ENCODE data around the gene KCNAB2.

Gene KCNAB2

DNA sequence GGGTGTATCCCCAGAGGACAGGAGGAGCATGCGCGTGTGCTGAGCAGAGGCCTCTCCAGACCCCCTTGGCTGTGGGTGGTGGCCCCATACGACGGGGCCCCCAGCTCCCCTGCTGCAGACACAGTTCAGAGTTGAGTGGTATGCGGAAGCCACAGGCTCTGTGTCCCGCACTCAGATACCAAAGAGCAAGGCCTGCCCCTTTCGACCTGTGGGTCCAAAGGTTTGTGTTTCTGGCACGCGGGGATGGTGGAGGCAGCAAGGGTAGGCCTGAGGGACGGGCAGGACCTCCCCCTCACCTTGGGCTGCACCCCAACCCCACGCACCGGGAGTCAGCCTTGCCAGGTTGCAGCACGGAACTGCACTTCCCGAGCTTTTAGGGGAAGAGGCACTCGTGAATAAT, at the start of gene KCNAB2:
Gene KCNAB2, plus strand, starts transcription at position 328 of the 400 bp plus-strand sequence. CDS start 5,649 bp downstream, outside the sequence.
- no peak for DNase-seq

DNA sequence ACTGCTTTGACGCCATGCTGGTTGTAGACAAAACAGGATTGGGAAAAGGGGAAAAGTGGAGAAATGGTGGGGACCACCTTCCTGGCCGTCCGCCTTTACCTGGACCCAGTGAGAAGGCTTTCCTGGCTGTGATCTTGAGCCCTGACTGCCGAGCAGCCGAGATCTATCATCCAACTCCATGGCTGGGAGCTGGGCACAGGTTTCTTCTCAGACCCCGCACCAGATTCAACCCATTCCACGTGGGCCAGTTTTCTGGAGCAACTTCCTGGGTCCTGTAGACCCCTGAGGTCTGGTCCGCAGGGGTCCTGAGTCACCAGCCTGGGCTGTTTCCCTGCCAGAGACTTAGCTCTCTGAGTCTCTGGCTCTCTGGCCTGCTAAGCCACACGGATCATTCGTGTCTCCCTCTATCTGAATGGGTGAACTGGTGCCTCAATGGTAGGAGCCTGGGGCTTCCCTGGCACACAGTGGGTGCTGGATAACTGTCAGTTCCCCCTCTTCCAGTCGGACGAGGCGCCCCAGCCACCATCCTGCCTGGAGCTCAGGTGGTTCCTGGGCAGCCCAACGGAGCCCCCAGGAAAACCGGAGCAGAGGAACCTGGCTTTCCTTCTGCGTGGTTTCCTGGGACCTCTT, 48.9 kb upstream of the KCNAB2 start:
- DNase-seq, result no peak

DNA sequence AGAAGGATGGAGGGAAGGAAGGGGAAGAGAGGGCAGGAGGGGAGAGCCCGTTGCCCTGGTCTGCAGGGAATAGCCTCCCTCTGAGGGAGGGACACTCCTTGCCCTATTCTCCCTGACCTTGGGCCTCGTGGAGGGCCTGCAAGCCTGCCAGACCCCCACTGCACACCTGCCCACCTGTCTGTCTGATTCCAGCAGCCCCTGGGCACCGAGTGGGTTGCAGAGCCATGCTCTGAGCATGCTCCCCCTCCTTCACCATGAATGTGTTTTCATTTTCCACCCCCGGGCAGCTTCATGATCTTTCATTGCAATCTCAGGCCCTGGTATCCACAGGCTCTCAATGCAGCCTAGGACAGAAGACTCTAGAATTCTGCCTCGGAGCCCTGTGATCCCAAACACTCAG, 48.4 kb upstream of the KCNAB2 start:
- no peak for DNase-seq

DNA sequence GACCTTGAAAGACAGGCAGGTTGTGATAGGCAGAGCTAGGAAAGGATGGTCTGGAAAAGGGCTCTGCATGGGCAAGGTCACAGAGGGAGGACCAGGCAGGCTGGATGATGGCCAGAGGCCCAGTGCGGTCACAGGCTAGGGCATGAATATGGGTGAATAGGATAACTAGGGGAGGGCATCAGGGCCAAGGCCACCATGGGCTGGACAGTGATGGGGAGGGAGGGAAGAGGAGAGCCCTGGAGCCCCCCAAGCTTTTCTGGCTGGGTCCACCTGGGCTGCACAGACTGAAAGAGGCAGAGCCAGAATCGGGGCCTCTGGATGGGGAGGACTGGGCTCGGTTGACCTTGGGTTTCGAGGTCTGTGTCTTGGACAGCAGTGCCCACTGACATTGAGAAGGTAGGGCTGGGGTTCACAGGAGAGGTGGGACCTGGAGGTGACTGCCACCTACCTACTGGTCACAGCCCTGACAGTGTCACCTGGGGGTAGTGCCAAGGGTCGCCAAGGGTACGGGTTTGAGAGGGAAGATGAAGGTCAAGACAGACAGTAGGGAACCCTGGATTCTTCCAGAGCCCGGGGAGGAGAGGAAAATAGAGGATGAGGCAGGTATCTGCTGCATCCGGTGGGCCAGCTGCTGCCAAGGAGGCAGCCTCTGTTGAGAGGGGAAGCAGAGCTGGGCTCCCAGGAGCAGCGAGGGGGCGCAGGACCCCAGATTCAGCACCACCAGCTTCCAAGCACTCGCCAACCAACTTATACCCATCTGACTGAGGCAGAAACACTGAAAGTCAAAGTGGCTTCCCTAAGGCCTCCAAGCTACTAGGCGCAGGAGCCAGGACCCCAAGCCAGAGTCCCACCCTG, 47.4 kb upstream of the KCNAB2 start:
- DNase-seq, result no peak

DNA sequence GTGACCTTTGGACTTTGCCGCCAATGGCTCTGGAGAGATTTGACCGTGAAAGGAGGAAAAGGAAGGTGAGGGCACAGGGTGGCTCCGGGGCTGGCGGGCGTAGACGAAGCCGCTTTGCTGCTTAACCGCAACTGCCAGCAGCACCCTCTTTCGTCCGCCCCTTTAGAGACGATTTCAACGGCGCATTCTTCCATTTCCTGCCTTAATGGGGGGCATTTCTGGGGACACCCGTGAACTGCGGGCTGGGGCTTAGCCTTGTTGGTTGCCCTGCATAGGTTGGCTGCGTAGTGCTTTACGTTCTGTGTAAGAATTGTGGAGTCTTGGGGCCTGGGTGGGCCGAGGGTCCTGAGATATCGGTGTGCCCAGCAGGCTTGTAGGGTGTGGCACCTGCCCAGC, 46.8 kb upstream of the KCNAB2 start:
- no peak for DNase-seq

DNA sequence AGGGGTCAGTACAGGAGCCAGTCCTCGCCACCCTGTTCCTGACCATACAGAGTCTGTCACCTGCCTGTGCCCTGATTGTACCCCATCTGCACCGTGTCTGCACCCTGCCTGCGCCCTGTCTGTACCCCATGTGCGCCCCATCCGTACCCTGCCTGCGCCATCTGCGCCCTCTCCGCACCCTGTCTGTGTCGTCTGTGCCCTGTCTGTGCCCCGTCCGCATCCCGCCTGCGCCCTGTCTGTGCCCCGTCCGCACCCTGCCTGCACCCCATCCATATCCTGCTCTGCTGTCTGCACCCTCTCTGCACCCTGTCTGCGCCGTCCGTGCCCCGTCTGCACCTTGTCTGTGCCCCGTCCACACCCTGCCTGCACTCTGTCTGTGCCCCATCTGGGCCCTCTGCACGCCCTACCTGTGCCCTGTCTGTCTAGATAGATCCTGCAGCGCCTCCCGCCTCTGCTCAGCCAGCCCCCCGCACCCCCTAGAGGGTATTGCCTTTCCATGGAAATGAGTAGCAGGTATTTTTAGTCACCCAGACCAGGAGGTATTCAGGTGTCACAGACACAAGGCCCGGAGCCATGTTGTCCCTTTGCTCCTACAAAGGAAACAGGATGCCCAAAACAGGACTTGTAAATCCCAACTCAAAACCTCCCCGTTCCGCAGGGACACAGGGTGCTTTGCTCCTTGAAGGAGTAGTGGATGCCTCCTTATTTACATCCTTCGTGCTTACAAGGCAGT, 45.8 kb upstream of the KCNAB2 start:
- no peak for DNase-seq

DNA sequence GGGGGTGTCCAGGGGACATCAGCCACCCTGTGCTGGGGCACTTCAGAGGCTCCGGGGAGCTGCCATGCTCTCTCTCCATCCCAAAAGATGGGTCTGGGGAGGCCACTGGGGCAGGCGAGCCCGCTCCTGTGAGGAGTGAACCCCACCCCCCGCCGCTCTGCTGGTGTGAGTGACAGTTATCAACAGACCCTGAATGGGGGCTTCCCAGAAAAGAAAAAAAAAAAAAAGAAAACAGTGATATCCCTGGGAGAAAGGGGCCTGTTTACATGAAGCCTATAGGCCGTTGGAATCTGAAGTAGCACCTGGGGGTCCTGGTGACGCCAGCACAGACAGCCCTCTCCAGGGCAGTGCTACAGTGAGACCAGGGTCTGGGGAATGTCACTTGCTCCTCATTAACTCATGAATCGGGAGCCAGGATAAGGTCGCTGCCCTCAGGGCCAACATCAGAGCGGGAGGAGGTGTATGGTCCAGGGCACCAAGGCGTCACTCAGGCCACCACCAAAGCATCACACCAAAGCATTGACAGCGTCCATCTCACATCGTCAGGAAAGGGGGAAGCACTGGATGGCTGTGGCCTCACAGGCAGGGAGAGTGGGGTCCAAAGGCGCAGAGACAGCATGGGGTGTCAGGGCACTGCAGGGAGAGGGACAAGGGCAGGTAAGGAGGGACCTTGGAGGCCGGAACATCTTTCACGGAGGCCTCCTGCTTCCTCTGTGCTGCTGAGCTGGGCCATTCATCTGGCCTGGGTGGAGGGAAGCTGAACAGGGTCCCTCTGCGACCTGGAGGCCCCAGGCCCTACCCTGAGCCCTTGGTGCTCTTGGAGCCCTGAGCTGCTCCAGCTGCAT, 45.0 kb upstream of the KCNAB2 start:
- no peak for DNase-seq

DNA sequence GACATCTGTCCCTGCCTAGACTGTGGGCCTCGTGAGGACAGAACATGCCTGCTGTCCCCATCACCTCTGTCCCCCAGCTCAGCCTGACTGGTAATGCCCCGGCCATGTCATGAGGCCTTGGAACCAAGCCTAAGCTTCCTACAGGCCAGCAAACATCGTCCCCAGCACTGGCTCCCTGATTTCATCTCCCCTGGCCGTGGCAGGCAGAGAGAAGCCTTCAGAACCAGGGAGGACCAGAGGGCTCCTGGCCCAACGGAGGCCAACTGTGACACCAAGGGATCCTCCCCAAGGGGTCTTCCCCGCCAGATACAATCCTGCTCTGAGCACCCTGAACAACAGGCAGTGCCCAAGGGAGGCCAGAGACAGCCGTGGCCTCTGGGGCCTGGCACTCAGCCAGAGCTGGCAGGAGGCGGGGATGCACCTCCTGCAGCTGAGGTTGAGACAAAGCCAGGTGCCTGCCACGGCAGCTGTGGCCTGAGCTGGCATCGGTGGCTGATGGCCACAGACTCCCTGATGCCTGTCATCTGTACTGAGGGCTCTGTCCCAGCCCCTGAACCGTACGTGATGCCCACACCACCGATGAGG, 43.6 kb upstream of the KCNAB2 start:
- DNase-seq, result peak; percentile 69

DNA sequence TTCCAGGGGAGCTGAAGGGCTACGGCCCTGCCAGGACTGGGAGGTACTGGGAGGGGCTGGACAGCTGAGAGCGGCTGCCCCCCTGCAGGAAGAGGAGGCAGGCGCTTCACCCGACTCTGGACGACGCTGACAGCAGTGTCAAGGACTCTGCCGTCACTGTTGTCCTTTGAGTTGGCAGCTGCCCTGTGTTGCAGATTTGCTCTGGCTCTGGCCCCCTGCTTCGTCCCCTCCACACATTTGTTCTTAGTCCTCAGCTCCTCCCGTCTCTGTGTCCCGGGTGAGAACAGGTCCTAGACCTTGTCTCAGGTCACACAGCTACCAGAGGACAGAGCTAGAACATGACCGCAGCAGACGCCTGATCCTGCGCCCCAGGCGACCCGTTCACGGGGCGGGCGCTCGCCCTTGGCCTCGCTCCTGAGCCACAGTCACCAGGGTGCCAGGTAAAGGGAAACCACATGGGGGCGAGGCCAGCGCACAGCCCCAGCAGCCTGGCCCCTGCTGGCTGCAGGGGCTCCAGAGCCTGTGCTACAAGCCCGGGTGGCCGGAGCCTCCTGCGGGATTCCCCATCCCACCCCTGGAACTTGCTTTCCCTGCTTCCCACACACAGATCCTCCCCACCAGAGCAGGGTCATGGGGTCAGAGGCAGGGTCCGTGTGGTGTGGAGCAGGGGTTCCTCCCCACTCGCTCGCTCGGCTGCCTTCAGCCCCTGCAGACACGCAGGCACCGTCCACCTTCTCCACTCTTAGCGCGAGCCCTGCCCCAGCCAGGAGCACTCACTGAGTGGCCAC, 42.8 kb upstream of the KCNAB2 start:
- no peak for DNase-seq

DNA sequence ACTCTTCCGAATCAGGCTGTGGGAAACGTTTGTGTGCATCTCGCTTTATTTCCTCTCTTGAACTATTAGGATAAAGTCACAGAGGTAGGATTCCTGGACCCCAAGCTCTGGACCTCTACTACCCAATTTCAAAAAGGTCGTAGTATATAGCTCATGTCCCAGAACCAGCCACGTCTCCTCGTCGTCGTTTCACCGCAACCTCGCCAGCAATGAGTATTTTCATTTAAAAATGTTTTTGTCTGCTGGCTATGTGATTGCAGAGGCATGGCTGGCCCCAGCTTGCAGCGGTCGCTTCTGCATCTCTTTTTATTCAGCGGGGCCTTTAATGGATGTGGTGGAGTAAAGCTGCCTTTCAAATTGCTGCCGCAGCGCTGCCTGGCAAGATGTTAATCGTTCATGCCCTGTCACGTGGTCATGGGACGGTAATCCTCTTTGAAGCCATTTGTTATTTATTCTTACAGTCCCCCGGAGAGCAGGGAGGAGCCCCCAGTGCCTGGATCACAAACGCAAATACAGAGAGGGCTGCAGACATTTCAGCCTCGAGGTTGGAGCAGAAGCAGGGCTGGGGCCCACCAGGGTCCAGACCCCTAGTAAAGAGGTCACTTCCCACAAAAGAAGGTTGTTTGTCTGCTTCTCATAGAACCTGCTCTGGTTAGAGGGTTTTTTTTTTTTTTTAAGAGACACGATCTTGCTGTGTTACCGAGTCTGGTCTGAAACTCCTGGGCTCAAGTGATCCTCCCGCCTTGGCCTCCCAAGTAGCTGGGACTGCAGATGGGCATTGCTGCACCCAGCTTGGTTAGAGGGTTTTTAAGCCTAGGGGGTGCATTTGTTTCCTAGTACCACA, 41.9 kb upstream of the KCNAB2 start:
- peak; percentile 39 for DNase-seq

DNA sequence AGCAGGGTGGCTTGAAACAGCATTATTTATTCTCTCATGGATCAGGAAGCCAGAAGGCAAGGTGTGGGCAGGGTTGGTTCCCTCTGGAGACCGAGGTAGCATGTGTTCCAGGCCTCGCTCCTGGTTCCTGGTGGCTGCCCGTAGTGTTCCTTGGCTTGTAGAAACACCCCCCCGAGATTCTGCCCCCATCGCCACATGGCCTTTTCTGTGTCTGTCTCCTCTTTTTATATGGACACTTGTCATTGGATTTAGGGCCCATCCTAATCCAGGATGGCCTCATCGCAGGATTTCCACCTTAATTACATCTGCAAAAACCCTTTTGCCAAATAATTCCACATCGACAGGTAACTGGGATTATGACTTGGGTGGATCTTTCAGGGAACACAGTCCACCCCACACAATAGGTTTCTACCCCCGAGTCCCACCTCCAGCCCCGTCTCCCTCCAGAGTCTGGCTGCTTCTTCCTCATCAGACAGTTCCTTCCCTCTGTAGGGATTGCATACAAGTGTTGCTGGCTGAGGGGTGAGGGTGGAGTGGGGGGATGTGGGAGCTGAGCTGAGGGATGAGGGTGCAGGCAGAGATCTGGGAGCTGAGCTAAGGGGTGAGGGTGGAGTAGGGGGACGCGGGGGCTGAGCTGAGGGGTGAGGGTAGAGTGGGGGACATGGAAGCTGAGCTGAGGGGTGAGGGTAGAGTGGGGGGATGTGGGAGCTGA, 41.1 kb upstream of the KCNAB2 start:
- no peak for DNase-seq

DNA sequence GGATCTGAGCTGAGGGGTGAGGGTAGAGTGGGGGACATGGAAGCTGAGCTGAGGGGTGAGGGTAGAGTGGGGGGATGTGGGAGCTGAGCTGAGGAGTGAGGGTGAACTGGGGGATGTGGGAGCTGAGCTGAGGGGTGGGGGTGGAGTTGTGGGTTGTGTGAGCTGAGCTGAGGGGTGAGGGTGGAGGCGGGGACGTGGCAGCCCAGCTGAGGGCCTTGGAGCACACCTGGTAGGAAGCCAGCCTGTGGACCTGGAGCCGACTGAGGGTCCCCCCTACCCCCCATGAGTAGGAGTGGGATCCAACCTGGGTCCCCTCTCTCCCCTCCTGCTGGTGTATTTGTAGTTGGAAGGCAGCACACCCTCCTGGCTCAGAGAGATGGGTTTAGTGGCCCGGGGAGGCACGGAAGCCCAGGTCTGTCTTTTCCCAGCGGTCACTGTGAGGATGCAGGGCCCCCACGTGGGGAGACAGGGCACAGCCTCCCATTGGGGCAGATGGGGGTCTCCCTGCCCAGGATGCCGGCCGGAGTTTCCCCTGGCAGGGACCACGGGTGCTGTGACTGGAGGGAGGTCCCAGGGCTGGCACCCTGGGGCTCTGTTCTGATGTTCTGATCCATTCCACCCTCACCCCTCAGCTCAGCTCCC, 40.3 kb upstream of the KCNAB2 start:
- DNase-seq, result no peak

DNA sequence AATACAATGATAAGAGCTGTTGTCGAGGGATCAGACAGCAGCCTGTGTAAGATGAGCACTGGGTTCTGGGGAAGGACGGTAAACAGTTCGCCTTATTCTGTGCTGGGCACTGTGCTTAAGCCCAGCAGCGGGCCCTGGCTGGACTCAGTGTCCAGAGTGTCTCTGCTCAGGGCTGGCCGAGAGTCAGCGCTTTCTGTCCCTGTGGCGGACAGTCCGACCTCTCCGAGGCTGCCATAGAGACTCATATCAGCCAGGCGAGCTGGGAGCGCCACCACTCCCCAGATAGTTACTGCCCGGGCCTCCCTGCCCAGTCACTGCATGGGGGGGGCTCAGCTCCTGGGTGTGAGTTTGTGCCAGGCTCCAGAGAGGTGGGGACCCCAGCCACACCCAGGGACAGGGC, 38.8 kb upstream of the KCNAB2 start:
- no peak for DNase-seq

DNA sequence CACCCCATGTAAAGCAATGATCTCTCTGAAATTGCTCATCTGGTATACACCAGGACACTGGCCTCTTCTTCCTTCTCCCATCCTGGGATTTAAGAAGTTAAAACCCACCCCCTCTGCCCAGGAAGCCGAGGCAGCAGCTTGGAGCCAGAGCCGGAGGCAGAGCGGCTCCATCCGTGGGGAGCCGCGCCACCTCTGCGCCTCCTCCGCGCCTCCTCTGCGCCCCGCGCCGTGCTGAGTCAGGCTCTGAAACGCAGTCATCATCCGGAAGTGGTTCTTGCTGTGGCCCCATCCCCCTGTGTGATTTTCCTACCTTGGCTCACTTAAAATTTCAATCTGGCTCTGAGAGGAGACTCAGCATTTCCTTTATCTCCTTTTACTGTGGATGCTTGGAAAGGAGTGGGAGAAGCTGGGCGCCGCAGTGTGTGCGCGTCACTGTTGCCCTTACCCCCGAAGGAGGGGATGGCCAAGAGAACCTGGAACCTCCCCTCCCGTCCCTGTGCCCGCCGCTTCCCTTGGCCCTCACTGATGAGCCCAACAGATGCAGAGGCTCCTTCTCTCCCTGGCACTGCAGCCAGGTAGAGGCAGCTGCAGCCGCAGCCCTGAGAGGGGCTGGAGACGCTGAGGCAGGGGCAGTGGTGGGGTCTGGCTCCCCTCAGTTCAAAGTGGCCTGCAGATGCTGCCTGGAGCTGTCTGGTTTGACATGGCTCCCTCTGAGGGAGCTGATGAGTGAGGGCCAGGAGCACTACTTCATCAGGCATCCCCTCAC, 38.2 kb upstream of the KCNAB2 start:
- DNase-seq, result no peak

DNA sequence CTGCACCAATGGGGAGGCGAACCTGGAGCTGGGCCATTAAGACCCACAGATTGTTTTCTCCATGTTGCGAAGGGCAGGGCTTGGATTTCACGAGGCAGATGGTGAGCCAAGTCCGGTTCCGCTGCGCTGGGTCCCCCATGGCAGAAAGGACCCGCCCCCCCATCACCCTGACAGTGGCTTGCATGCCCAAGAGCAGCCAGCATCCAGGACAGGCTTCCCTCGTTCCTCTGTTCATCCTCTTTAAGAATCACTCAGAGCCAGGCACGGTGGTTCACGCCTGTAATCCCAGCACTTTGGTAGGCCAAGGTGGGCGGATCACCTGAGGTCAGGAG, 37.6 kb upstream of the KCNAB2 start:
- no peak for DNase-seq

DNA sequence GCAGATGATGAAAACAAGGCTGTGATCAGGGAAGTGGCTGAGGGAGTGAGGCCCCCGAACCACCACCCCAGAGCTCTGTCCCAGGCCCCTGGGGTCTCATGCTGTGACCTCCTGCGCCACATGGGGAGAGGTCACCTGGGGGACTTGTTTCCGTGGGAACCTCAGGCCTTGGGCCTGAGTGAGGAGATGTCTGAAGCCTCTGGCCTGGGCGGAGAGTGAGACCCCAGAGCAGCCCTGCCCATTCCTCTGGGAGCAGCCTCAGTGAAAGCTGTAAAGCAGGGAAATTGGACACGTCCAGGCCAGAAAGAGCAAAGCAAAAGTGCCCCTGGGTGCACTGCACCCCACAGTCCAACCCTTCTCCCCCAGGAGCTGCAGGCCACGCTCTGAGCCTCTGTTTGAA, 37.0 kb upstream of the KCNAB2 start:
- no peak for DNase-seq

DNA sequence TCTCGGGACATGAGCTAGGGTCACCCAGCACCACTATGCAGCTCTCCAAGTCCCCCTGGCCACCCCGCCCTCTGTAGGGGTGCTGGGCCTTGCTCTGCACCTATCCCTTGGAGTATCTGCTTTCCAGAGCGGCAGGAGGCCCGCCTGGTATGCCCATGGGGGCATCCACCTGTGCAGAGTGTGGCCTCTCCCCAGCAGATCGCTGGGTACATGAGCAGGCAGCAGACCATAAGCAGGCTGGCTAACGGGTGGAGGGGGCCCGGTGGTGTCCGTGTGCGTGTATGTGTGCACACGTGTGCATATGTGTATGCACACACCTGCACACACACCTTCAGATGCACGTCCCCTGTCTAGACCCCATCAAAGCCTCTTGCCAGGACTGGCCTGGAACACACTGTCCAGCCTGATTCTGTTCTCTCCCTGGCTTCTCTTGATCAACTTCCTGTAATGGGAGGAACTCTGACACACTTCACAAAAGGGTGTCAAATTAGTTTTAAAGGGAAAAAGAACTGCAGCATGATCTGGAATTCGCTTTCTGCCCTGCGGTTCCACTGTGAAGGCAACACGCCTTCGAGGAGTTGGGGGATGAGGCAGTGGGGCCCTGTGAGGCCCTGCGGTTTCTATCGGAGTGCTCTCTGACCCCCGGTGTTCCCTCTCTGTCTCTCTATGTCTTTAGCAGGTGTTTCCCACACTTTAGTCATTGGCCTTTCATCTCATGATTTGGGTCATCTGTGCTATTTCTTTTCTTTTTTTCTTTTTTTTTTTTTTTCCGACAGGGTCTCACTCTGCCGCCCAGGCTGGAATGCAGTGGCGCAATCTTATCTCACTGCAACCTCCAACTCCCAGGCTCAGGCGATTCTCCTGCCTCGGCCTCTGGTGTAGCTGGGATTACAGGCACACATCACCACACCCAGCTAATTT, 36.3 kb upstream of the KCNAB2 start:
- no peak for DNase-seq

DNA sequence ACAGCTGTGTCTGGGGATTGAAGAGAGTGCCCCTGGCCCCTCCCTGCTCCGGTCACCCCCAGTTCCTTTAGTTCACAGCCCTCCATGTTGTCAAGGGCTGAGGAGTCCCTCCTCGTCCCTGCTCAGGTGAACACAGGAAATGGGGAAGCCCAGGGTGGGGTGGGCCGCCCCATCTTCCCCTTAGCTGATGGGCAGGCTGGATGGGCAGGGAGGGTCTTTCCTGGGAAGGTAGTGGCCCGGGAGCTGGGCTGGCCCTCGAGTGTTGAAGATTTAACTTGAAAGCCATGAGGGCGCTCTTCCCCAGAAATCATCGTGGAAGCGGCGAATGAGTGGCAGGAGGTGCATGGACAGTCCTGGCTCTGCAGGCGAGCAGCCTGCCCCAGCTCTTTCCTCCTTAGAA, 35.1 kb upstream of the KCNAB2 start:
- no peak for DNase-seq
